Lower leg skin (tissue), 3 donors: ENCODE data around the gene PTPN7.

Source experiments
- POLR2A ChIP-seq, 2 donors: fragments of 450-650 bp; IDR thresholded peaks; one replicate each; pipeline ENCODE4 v1.6.1; 2016 to 2017; ENCODE audit warnings: antibody characterized with exemption in 2 of 2, mild to moderate bottlenecking in 1 of 2, moderate library complexity in 1 of 2
- TF ChIP-seq, protein P1 (sequence below), 3 donors: fragments of 450-650 bp; IDR thresholded peaks; one replicate each; pipeline ENCODE4 v1.5.1; 2016; ENCODE audit warnings: antibody characterized with exemption in 3 of 3, mild to moderate bottlenecking in 3 of 3, moderate library complexity in 2 of 3

- TF ChIP-seq, protein P1, sequence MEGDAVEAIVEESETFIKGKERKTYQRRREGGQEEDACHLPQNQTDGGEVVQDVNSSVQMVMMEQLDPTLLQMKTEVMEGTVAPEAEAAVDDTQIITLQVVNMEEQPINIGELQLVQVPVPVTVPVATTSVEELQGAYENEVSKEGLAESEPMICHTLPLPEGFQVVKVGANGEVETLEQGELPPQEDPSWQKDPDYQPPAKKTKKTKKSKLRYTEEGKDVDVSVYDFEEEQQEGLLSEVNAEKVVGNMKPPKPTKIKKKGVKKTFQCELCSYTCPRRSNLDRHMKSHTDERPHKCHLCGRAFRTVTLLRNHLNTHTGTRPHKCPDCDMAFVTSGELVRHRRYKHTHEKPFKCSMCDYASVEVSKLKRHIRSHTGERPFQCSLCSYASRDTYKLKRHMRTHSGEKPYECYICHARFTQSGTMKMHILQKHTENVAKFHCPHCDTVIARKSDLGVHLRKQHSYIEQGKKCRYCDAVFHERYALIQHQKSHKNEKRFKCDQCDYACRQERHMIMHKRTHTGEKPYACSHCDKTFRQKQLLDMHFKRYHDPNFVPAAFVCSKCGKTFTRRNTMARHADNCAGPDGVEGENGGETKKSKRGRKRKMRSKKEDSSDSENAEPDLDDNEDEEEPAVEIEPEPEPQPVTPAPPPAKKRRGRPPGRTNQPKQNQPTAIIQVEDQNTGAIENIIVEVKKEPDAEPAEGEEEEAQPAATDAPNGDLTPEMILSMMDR (IDR thresholded peaks at IDR 0.05), result no peak
- no peak for TF ChIP-seq POLR2A (IDR thresholded peaks at IDR 0.05)
Measured at GRCh38 chr1:202130816-202131522, 29.4 kb downstream of the PTPN7 start.
